ENCODE measurements around the gene PPP3R2.
A peak's percentile ranks its signal among the peaks of the same experiment; 100 is the strongest.
"Not testable (repeated sequence)": the region's sequence is repeated elsewhere in the genome, so short reads cannot be mapped to it uniquely, and the experiment has no call there.

PPP3R2 gene

GRCh38 chr9:101594796-101595195, at the start of gene PPP3R2:
PPP3R2 (minus strand) TSS chr9:101594969; CDS start chr9:101594921, 48 bp downstream.
- DNase-seq = no peak

- no peak for DNase-seq
Observed at GRCh38 chr9:101639785-101640665, 45.3 kb upstream of the PPP3R2 start.

- DNase-seq = no peak
Observed at GRCh38 chr9:101639311-101639710, 44.5 kb upstream of the PPP3R2 start.

DNA sequence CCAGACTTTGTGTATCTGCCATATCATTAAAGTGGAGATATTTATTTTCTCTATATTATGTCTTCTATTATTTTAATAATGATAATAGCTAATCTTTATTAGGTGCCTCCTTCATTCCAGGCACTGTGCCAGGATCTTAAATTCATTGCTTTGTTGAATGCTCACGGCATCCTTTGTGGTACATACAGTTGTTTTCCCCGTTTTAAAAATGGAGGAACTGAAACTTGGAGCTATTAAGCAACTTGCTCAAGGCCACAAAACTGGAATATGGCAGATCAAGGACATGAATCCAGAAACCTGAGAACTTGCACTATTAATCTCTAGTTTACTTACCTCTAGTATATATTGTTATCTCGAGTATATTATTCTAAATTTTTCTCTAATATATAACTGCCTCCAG, 41.5 kb upstream of the PPP3R2 start:
- no peak for DNase-seq

DNA sequence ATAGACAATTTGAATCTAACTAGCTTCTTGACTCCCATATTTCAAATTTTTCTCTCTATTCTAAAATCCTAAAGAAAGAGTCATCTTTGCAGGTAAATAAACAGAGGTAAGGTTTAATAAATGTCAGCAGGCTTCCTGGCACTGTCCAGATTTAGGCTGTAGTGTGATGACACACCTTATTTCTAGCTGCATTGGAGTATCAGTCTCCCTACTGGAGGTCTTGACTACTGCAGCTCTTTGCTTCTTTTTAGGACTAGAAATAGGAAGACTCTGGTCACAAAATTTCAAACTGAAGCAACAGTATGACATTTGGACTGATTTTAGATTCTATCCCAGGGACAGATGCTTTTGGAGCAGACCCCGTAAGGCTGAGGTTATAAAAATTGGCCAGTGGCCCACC, 40.7 kb upstream of the PPP3R2 start:
- no peak for DNase-seq

GRCh38 chr9:101634741-101635409, 40.1 kb upstream of the PPP3R2 start:
- no peak for DNase-seq

DNA sequence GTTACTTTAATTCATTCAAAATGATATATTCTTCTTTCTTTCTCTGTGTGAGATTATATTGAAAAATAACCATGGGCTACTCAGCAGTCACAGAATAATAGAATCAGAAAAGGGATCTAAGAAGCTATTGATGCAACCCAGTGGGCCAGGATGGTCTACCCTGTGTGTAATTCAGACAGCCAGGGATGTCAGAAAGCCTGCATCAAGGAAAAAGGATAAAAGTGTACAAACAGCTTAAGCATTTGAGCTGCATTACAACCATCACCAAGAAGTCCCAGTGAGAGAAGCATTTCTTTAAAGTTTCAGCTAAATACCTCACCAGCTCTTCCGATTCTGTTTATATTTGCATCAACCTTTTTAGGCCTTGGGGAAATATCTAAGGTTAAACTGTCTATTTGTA, 37.8 kb upstream of the PPP3R2 start:
- no peak for DNase-seq

DNA sequence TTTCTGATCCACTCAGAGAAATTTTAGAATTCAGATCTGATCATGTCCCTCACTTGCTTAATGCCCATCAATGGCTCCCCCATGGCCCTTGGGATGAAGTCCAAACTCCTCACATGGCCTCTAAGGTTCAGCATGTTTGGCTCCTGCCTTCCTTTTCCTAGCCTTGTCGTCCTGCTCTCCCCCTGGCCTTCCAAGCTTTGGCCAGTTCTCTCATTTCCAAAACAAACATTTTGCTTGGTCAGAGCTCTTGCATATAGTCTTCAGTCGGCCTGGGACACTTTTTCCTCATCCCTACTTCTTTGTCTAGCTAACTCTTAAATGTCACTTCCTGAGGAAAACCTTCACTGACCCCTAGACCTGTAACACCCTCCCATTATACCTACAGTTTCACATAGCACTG, 37.1 kb upstream of the PPP3R2 start:
- no peak for DNase-seq

DNA sequence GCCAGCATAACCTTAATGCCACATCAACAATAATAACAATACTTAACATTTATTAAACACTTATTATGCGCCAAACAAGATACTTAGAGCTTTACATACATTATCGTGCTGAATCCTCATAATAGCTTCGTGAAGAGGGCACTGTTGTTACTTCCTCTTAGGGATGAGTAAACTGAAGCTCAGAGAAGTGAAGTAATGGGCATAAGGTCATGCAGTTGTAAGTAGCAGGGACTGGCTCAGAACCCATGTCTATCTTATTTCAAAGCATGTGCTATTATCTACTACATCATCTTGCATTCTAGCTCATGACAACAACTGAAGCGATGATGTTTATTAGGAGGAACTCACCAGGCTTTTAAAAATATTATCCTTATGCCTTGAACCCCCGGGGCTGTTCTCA, 34.9 kb upstream of the PPP3R2 start:
- DNase-seq = no peak

- DNase-seq = no peak
Observed at GRCh38 chr9:101628173-101628572, 33.4 kb upstream of the PPP3R2 start.

- no peak for DNase-seq
Observed at GRCh38 chr9:101626295-101626694, 31.5 kb upstream of the PPP3R2 start.

DNA sequence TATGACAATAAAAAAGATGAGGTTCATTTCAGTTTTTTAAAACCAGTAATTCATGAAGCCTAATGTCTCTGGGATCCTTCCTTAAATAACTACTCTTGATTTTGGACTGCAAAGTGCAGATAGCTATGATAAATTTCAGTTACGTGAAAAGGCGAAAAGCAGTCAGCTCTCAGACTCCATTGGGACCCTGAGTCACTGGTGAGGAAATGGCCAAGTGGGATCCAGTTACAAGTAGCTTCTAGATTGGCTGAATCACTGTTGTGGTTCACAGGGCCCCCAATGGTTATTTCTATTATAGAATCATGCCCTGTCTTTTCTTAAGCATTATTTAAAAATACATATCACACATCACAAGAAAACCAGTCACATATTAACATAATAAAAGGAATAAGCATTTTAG, 31.1 kb upstream of the PPP3R2 start:
- no peak for DNase-seq

DNA sequence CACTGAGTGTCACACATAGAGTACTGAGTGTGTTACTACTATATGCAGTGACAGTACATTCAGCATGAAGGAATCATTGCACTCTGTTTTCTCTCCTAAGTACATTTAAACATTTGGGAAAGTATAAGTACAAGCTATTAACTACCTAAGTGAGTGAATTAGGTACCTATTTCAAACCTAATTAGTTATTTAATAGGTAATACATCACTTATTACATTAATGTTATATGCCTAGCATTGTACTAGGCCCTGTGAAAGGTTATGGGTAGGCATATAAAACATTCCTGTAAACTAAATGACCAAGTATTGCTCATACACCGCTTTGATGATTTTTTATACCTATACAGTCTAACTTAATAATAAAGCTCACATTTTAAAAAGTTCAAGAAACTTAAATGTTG, 25.7 kb upstream of the PPP3R2 start:
- no peak for DNase-seq

GRCh38 chr9:101618698-101619097, 23.9 kb upstream of the PPP3R2 start:
- no peak for DNase-seq

GRCh38 chr9:101605547-101605946, 10.8 kb upstream of the PPP3R2 start:
- no peak for DNase-seq

DNA sequence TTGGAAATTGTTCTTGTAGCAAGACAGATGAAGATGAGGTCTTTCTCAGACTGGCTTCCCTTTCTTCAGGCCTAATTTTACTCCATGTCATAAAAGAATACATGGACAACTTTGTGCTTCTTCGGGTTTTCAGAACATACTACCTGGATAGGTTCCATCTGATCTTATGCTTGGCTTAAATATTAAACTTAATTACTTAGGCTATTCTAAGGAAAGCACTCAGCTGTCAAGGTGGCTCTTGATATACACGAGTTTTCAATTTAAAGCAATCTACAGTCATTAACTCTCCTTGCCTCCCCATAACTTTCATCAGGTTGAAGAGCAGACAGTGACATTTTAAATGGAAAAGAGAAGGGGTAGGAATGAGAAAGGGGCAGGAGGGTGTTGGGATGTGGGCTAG, 9.5 kb upstream of the PPP3R2 start:
- DNase-seq = no peak

GRCh38 chr9:101601904-101602765, 7.4 kb upstream of the PPP3R2 start:
- DNase-seq = peak; percentile 58

- no peak for DNase-seq
Observed at GRCh38 chr9:101593345-101593744, 1.4 kb downstream of the PPP3R2 start.

DNA sequence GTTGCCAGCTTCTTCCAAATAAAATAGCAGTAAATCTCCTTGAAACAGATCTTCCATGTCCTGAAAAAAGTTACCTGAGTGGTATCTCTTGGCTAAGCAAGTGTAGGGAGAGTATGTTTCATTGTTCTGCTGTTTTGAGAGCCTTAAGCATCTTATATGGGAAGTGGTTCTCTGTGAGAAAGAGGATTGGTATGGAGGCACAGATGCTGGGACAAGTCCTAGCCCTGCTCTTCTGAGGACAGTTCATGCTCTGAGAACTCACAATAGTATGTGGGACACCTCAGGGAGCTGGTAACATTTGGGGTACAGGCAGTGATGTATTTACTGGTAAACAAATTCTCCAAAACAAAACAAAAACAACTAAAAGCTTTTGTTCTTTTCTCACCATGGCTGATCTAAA, 2.0 kb downstream of the PPP3R2 start:
- no peak for DNase-seq

DNA sequence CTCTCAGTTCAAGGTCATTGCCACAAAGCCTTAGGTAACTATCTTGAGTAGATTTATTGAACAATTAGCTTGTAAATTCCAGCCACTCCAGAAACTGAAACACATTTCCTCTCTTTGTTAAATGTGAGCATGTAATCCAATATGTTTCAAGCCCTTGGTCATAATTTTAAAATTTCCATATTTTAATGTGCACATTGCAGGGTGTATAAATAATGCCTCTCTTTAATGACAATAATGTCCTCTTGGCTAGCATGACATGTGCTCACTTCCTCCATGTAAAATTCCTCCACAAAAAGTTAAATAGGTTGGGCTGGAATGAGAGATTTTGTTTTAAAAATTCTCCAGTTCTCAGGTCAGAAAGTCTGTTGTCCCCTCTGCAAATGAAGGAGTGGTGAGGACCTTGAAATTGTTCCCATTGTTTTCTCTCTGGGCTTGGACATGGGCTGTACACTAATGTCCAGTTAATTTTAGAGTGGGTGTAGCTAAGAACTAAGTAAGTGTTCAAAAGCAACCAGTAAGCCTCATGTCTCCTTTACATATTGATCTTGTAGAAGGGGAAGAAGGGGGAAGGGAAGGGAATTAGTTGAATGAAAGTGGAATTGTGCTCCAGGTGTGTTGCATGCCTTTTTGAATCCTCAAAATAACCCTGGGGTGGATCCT, 2.9 kb downstream of the PPP3R2 start:
- DNase-seq = no peak

- peak; percentile 47 for DNase-seq
Observed at GRCh38 chr9:101590901-101591300, 3.9 kb downstream of the PPP3R2 start.

DNA sequence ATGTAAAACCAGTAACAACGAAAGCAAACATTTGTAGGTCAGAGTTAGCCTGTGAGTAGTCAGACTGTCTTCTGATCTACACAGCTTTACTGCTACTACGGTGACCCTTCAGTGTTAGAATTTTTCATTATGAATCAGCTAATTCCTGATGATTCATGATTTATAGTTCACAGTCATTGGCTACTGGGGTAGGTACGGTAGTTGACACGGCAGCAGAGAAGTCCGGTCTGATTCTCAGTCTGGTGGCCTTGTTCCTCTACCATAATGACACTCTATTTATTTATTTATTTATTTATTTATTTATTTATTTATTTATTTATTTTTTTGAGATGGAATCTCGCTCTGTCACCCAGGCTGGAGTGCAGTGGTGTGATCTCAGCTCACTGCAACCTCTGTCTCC, 4.7 kb downstream of the PPP3R2 start:
- not testable (repeated sequence) for DNase-seq
